Stimulated activated CD4-positive, alpha-beta T cell treated with anti-CD3 and anti-CD28 coated beads, Interleukin-12 subunit alpha, Interleukin-12 subunit beta, amount 100 ng/mL, for 48 hours (primary cell): ENCODE measurements around the gene USP22.

Experiments
- DNase-seq, 3 donors: peaks; one replicate each; pipeline ENCODE4 v3.0.0-alpha.2; 2020; ENCODE audit warnings: low read depth in 2 of 3, low spot score in 1 of 3

USP22 gene

GRCh38 chr17:20960871-20961270 lies 81.9 kb downstream of the USP22 start:
- no peak for DNase-seq

- no peak for DNase-seq
Observed at GRCh38 chr17:20955427-20956323, 87.1 kb downstream of the USP22 start.

GRCh38 chr17:20954794-20955193 lies 88.0 kb downstream of the USP22 start:
- DNase-seq, result no peak

- no peak for DNase-seq
Observed at GRCh38 chr17:20952183-20952582, 90.6 kb downstream of the USP22 start.
